Lung (tissue), 12 donors: ENCODE data around the gene ACADSB. TPM values are rescaled to one million over a fixed set of nuclear protein-coding genes. Genes with fewer than 3 reads are reported as not detected.
A peak's percentile ranks its signal among the peaks of the same experiment; 100 is the strongest.

ENCODE experiments used
- ATAC-seq: fragments of 200-7000 bp; cut with Tn5 transposase; one replicate; pipeline ENCODE4 v1.9.1; 2020; ENCODE audit warnings: moderate number of reproducible peaks; ENCODE audit not compliant: insufficient read depth, low FRiP score
- DNase-seq, 3 donors: peaks; one replicate each; pipeline ENCODE4 v3.0.0-alpha.2; 2013 to 2017
- H3K27ac ChIP-seq, 2 donors: one replicate each; pipeline ENCODE4 v1.5.1; 2013; ENCODE audit warnings: mild to moderate bottlenecking in 2 of 2, moderate library complexity in 2 of 2, control low read depth in 1 of 2, inconsistent platforms in 1 of 2, low read depth in 1 of 2, low read length in 1 of 2
- H3K27me3 ChIP-seq, 3 donors: one replicate each; pipeline ENCODE4 v1.5.1; 2013; ENCODE audit warnings: low read length in 2 of 3; ENCODE audit not compliant: control insufficient read depth in 3 of 3, insufficient read depth in 3 of 3
- H3K36me3 ChIP-seq, 4 donors: one replicate each; pipeline ENCODE4 v1.5.1; 2013; ENCODE audit warnings: low read length in 4 of 4, mild to moderate bottlenecking in 1 of 4, moderate library complexity in 1 of 4; ENCODE audit not compliant: control insufficient read depth in 4 of 4, insufficient read depth in 4 of 4
- H3K4me1 ChIP-seq, 5 donors: one replicate each; pipeline ENCODE4 v1.5.1; 2013; ENCODE audit warnings: low read length in 5 of 5, mild to moderate bottlenecking in 2 of 5, moderate library complexity in 1 of 5; ENCODE audit not compliant: control insufficient read depth in 5 of 5, insufficient read depth in 5 of 5
- H3K4me3 ChIP-seq: one replicate; pipeline ENCODE4 v1.5.1; 2013; ENCODE audit warnings: mild to moderate bottlenecking, control low read depth, moderate library complexity
- H3K9ac ChIP-seq, 2 donors: one replicate each; pipeline ENCODE4 v1.5.1; 2013; ENCODE audit warnings: low read length in 2 of 2, control low read depth in 1 of 2; ENCODE audit not compliant: insufficient read depth in 1 of 2
- H3K9me3 ChIP-seq, 4 donors: one replicate each; pipeline ENCODE4 v1.5.1; 2013; ENCODE audit warnings: low read length in 3 of 4, mild to moderate bottlenecking in 1 of 4, moderate library complexity in 1 of 4; ENCODE audit not compliant: control insufficient read depth in 4 of 4, insufficient read depth in 3 of 4
- WGBS, 2 donors: extraction: QIAGEN DNeasy Blood & Tissue Kit; methylation state at CpG; one replicate each; pipeline ENCODE4 v1.1.7; 2013; 5-methylcytosine and 5-hydroxymethylcytosine counted together
- polyA plus RNA-seq, 2 donors: library from polyadenylated mRNA; stranded (reverse); fragments of 200-250 nt; gene quantifications; one replicate each; pipeline ENCODE4 v1.2.1, GENCODE V29; 2013
- total RNA-seq, 2 donors: library from RNA; depleted of rRNA in 1 of 2; stranded (reverse); fragments of >200 nt in 1 of 2; gene quantifications; one replicate each; pipeline ENCODE4 v1.2.1, GENCODE V29; 2014 to 2021
- TF ChIP-seq, protein P1 (sequence below): IDR thresholded peaks from 2 replicates; pipeline ENCODE4 v1.5.1; 2012; ENCODE audit warnings: mild to moderate bottlenecking; ENCODE audit errors: control extremely low read depth, extremely low read depth
- donor health status: control.
- donor health status: control.
- donor health status: Bipolar disorder and iron deficiency.
- donor health status: healthy.
- donor health status: DM: yes; HTN: yes; CAD: no.

Gene ACADSB
- total and polyA plus RNA-seq, 4 donors: 8.2 to 36.2 (median 14.9) TPM

- Histone ChIP-seq H3K9me3 (no peaks in the 10 kb centered on the region), H3K4me3 (no peak overlapping the region), H3K9ac (no peak overlapping the region), H3K36me3 (no peaks in the 10 kb centered on the region), H3K27ac (no peak overlapping the region), H3K27me3 (no peaks in the 10 kb centered on the region), H3K4me1 (peaks cover 0 to 2% (median 0%) of the 10 kb centered on the region in 5 donors)
- ATAC-seq: no peak
- peak in 1 of 3 donors; percentile 19 for DNase-seq
- WGBS, 2 donors: 77 to 84% methylated on average over 9 of the region's 9 CpGs
- TF ChIP-seq, protein P1, sequence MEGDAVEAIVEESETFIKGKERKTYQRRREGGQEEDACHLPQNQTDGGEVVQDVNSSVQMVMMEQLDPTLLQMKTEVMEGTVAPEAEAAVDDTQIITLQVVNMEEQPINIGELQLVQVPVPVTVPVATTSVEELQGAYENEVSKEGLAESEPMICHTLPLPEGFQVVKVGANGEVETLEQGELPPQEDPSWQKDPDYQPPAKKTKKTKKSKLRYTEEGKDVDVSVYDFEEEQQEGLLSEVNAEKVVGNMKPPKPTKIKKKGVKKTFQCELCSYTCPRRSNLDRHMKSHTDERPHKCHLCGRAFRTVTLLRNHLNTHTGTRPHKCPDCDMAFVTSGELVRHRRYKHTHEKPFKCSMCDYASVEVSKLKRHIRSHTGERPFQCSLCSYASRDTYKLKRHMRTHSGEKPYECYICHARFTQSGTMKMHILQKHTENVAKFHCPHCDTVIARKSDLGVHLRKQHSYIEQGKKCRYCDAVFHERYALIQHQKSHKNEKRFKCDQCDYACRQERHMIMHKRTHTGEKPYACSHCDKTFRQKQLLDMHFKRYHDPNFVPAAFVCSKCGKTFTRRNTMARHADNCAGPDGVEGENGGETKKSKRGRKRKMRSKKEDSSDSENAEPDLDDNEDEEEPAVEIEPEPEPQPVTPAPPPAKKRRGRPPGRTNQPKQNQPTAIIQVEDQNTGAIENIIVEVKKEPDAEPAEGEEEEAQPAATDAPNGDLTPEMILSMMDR: no peak
These were observed 8.8 kb downstream of the ACADSB start for GRCh38 chr10:123017421-123018165.

DNA sequence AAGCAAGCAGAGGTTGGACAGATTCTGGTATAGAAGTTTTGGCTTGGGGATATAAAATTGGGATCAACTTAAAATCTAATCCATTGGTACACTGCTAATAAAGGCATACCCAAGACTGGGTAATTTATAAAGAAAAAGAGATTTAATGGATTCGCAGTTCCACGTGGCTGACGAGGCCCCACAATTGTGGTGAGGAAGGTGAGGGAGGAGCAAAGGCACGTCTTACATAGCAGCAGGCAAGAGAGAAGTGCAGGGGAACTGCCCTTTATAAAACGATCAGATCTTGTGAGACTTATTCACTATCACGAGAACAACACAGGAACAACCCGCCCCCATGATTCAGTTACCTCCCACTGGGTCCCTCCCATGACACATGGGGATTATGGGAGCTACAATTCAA lies 9.7 kb downstream of the ACADSB start:
- no peak for ATAC-seq
- no peak for DNase-seq
- TF ChIP-seq, protein P1: no peak
- no peak overlapping the region for H3K4me3 ChIP-seq
- no peaks in the 10 kb centered on the region for H3K4me1 ChIP-seq
- H3K36me3 ChIP-seq: no peaks in the 10 kb centered on the region
- H3K27me3 ChIP-seq: no peaks in the 10 kb centered on the region
- no peak overlapping the region for H3K27ac ChIP-seq
- no peak overlapping the region for H3K9ac ChIP-seq
- WGBS, 2 donors: 92 to 94% methylated on average over 7 of the region's 7 CpGs
- H3K9me3 ChIP-seq: no peaks in the 10 kb centered on the region

- TF ChIP-seq, protein P1: no peak
- no peak for ATAC-seq
- Histone ChIP-seq H3K4me3 (no peak overlapping the region), H3K27ac (no peak overlapping the region), H3K9ac (no peak overlapping the region), H3K36me3 (no peaks in the 10 kb centered on the region), H3K27me3 (no peaks in the 10 kb centered on the region), H3K9me3 (no peaks in the 10 kb centered on the region), H3K4me1 (no peaks in the 10 kb centered on the region)
- WGBS, 2 donors: 75 to 78% methylated on average over 3 of the region's 3 CpGs
- DNase-seq: no peak
These were observed 10.5 kb downstream of the ACADSB start for GRCh38 chr10:123019264-123019663.
